Immature natural killer cell (primary cell): ENCODE data around the gene ZFYVE27. TPM values are rescaled to one million over a fixed set of nuclear protein-coding genes. Genes with fewer than 3 reads are reported as not detected.
A peak's percentile ranks its signal among the peaks of the same experiment; 100 is the strongest.

Experiments
- DNase-seq, 3 donors: peaks; one replicate each; pipeline ENCODE4 v3.0.0; 2022; ENCODE audit warnings: mixed read lengths in 1 of 3
- H3K27ac Mint-ChIP-seq, 6 donors: one replicate each; pipeline ENCODE4 v1.8.0; 2020; ENCODE audit warnings: mixed read lengths in 6 of 6, mild to moderate bottlenecking in 5 of 6, inconsistent platforms in 4 of 6, moderate library complexity in 3 of 6
- H3K27me3 Mint-ChIP-seq, 3 donors: one replicate each; pipeline ENCODE4 v1.8.0; 2020 to 2021; ENCODE audit warnings: low read depth in 3 of 3, mild to moderate bottlenecking in 3 of 3, mixed read lengths in 3 of 3, moderate library complexity in 3 of 3, inconsistent platforms in 1 of 3
- H3K36me3 Mint-ChIP-seq, 3 donors: one replicate each; pipeline ENCODE4 v1.8.0; 2020; ENCODE audit warnings: mixed read lengths in 3 of 3, inconsistent platforms in 2 of 3, mild to moderate bottlenecking in 2 of 3
- H3K4me1 Mint-ChIP-seq, 2 donors: one replicate each; pipeline ENCODE4 v1.8.0; 2020; ENCODE audit warnings: inconsistent platforms in 2 of 2, mild to moderate bottlenecking in 2 of 2, mixed read lengths in 2 of 2, moderate library complexity in 1 of 2
- H3K4me3 Mint-ChIP-seq, 5 donors: one replicate each; pipeline ENCODE4 v1.8.0; 2020; ENCODE audit warnings: mild to moderate bottlenecking in 5 of 5, mixed read lengths in 5 of 5, inconsistent platforms in 3 of 5, moderate library complexity in 3 of 5
- H3K9me3 Mint-ChIP-seq, 6 donors: one replicate each; pipeline ENCODE4 v1.8.0; 2020; ENCODE audit warnings: mild to moderate bottlenecking in 6 of 6, mixed read lengths in 6 of 6, inconsistent platforms in 4 of 6, moderate library complexity in 3 of 6
- polyA plus RNA-seq, 3 donors: library from polyadenylated mRNA; unstranded; fragments of 300-500 nt; fragmentation: Illumina TruSeq; gene quantifications; one replicate each; pipeline ENCODE4 v1.2.3, GENCODE V29; 2021

The ZFYVE27 gene
- polyA plus RNA-seq, 3 donors from 2014 or later = 20.0 to 31.8 (median 26.1) TPM

DNA sequence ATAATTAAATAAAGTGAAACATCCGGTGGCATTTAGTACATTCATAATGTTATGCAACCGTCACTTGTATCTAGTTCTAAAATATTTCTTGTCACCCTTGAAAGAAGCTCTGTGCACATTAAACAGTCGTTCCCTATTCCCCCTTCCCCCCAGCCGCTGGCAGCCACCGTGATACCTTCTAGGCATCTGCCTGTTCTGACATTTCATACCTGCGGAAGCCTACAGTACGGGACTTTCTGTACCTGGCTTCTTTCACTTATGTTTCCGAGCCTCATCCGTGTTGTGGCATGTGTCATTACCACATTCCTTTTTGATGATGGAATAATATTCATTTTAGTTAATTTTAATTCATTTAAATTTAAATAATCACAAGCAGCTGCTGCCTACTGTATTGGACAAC, 48.8 kb downstream of the ZFYVE27 start:
- DNase-seq = no peak
- Mint-ChIP-seq H3K4me1 (no peaks in the 10 kb centered on the region), H3K9me3 (no peaks in the 10 kb centered on the region), H3K27ac (peak overlapping the region in 1 of 6 donors; percentile 22), H3K4me3 (no peak overlapping the region), H3K27me3 (peaks cover 0 to 5% (median 4%) of the 10 kb centered on the region in 3 donors), H3K36me3 (no peaks in the 10 kb centered on the region)

DNA sequence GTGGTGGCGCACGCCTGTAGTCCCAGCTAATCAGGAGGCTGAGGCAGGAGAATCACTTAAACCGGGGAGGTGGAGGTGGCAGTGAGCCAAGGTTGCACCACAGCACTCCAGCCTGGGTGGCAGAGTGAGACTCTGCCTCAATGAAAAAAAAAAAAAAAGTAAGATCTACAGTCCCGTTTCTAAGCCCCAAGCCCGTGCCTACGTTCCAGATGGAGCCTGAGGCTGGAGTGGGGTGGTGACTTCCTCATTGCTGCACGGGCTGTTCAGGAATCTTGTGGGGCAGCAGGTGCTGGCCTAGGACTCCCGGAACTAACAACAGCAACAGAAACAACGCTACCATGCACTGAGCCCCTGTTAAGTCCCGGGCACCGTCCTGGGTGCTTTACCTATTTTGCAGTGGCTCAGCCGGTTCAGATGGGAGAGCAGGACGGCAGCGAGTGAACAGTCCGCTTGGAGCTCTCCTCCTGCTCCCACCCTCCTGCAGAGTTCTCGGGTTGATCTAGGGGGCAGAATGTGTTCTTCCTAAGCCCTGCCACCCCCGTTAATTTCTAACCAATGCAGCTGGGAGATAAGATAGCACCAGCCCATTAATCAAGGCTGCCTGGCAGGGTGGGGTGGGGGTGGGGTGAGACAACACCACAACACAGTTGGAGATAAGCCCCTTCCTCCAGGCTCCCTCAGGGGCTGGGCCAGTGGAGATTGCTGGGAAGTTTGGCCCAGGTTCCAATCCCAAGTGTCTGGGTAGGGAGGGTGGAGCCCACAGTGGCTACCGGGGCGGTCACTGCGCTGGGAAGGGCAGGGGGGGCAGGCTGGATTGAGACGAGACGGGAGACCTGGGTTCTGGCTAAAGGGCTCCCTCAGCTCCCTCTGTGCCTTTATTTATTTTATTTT, 51.9 kb downstream of the ZFYVE27 start:
- no peaks in the 10 kb centered on the region for H3K9me3 Mint-ChIP-seq
- H3K36me3 Mint-ChIP-seq = no peaks in the 10 kb centered on the region
- H3K4me3 Mint-ChIP-seq = peak overlapping the region in 1 of 5 donors; percentile 18
- peaks cover 3 to 6% (median 4%) of the 10 kb centered on the region in 3 donors for H3K27me3 Mint-ChIP-seq
- H3K27ac Mint-ChIP-seq = no peak overlapping the region
- DNase-seq = no peak
- peaks cover 11 to 14% of the 10 kb centered on the region in 2 donors for H3K4me1 Mint-ChIP-seq

DNA sequence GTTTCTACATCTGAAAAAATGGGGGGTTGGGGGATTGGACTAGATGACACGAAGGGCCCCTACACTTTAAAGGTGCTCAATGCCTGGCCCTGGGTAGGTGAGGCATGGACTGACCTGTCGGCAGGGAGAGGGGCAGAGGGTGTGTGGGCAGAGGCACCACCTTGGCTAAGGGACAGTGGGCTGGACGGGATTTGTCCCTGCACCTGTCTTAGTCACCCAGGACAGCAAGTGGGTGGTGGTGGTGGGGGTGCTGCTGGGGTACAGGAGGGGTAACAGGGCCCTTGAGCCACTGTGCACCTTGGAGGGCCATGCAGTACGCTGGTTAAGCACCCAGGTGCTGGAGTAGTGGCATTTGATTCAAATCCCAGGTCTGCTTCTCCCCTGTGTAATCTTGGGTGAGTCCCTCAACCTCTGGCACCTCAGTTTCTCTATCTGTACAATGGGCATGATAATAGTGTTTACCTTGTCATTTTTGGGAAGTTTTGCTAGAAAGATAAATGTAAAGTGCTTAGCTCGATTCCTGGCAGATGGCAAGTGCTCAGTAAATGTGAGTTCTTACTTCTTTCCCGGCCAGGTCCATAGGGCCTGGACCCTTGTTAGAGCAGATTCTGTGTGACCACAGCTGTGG, 53.0 kb downstream of the ZFYVE27 start:
- DNase-seq = no peak
- Mint-ChIP-seq H3K4me3 (no peak overlapping the region), H3K4me1 (peaks cover 13 to 14% of the 10 kb centered on the region in 2 donors), H3K27ac (no peak overlapping the region), H3K27me3 (peaks cover 3 to 7% (median 4%) of the 10 kb centered on the region in 3 donors), H3K36me3 (no peaks in the 10 kb centered on the region), H3K9me3 (no peaks in the 10 kb centered on the region)

DNA sequence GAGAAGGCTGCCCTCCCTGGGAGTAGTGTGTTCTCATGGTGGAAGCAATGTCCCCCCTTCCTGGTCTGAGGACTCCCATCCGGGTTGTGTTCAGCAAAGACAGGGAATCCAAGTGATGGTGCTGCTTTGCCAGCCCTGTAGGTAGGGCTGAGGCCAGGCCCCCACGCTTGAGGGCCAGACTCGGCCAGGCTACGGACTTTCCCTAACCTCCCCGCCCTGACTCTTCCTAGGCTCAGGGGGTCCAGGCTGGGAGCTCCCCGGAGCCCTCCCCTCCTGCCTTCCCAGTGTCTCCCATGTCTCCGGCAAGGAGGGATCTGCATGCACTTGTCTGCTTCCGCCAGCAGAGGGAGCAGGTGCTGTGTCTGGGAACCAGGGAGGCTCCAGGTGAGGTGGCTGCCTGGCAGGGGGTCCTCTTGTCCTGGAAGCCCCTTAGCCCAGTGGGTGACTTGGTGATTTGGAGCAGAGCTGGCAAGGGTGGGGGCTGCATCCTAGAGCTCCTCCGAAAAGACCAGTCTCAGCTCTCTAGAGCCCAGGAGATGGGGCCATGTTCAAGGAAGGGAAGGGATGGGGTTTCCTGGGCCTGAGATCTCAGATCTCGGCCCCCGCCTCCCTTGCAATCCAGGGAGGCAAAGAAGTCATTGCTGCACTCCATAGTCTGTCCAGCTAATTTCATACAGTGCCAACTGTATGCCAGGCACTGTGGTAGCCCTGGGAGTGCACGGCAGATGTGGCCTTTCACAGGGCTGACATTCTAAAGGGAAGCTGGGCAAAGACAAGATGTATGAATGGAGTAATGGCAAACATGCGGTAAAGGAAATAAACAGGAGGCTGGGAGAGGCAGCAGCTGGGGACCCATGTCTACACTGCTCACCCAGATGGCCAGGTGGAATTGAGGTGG, 55.1 kb downstream of the ZFYVE27 start:
- DNase-seq = peak; percentile 65 to 69 (median 66)
- Mint-ChIP-seq H3K36me3 (peaks cover 0 to 4% (median 0%) of the 10 kb centered on the region in 3 donors), H3K27me3 (peaks cover 3 to 7% (median 7%) of the 10 kb centered on the region in 3 donors), H3K27ac (peak overlapping the region in 3 of 6 donors; percentile 49 to 73 (median 50)), H3K9me3 (no peaks in the 10 kb centered on the region), H3K4me3 (no peak overlapping the region), H3K4me1 (peaks cover 31% of the 10 kb centered on the region in 2 donors)

DNA sequence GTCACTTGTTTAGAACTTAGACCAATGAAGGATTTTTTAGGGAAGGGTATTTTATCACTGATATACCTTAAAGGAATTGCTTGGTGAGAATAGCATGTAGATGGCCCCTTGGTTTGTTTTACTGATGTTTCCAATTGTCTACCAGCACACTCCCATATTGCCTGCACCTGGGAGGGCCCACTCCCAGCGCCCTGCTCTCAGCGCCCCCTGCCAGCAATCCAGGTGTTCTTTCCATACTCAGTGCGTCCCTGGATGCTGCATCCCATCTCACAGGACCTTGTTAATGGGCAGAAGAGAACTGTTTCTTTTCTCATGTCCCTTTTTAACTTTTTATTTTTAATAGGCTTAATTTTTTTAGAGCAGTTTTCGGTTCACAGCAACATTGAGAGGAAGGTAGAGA, 59.0 kb downstream of the ZFYVE27 start:
- no peak overlapping the region for H3K4me3 Mint-ChIP-seq
- H3K36me3 Mint-ChIP-seq = peaks cover 5 to 9% (median 5%) of the 10 kb centered on the region in 3 donors
- peaks cover 39 to 48% of the 10 kb centered on the region in 2 donors for H3K4me1 Mint-ChIP-seq

DNA sequence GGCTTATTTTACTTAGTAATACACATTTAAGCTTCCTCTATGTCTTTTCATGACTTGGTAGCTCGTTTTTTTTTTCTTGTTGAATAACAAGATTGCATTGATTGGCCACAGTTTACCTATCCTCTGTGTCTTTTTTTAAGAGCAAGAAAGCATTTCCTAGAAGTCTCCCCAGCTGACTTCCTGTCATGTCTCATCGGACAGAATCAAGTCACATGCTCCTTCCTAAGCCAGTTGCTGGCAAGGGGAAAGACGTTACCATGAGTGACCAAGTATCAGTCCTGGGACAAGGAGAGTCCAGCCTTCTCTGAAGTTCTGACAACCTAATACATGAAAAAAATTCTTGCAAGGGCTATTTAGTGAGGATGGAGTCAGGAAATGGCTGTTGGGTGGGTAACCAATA, 59.7 kb downstream of the ZFYVE27 start:
- Mint-ChIP-seq H3K4me3 (peak overlapping the region; percentile 82 to 89 (median 86)), H3K4me1 (peaks cover 39 to 48% of the 10 kb centered on the region in 2 donors), H3K27me3 (peaks cover 0 to 9% (median 5%) of the 10 kb centered on the region in 3 donors), H3K36me3 (peaks cover 5 to 9% (median 5%) of the 10 kb centered on the region in 3 donors), H3K9me3 (peaks cover 0 to 14% (median 8%) of the 10 kb centered on the region in 6 donors), H3K27ac (peak overlapping the region; percentile 72 to 87 (median 80))
- DNase-seq = peak; percentile 24 to 49 (median 41)

More for the DNA sequence above, 59.0 kb downstream of the ZFYVE27 start:
- Mint-ChIP-seq H3K9me3 (peaks cover 0 to 14% (median 8%) of the 10 kb centered on the region in 6 donors), H3K27me3 (peaks cover 3 to 9% (median 5%) of the 10 kb centered on the region in 3 donors), H3K27ac (peak overlapping the region in 3 of 6 donors; percentile 76 to 87 (median 85))
- no peak for DNase-seq

DNA sequence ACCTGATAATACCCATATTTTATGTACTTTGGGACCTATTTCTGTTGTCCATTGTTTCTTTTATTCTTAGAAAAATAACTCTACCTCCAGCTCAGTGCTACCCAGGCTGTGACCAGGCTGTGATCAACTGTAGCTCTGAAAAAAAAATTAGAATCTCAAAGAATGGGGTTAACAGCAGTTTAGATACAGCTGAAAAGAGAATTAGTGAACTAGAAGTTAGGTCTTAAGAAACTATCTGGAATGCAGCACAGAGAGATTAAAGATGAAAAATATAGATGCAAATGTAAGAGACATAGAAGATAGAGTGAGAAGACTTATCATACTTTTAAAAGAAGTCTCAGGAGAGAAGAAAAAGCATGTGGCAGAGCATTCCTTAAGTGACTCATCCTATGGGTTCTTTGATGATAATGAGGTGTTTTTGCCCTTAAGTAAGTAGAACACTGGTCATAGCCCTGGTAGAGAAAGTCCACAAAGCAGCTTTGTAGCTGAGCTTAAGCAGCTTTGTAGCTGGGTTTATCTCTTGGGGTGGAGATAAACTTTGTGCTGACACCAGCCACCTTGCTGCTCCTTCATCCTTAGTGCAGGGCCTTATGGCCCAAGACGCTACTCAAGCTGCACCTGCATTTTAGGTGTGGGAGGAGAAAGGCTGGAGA, 62.2 kb downstream of the ZFYVE27 start:
- peaks cover 26 to 34% of the 10 kb centered on the region in 2 donors for H3K4me1 Mint-ChIP-seq
- peaks cover 5 to 9% (median 5%) of the 10 kb centered on the region in 3 donors for H3K36me3 Mint-ChIP-seq
- H3K4me3 Mint-ChIP-seq = peak overlapping the region in 1 of 5 donors; percentile 7
- H3K27ac Mint-ChIP-seq = no peak overlapping the region
- peaks cover 2 to 13% (median 7%) of the 10 kb centered on the region in 3 donors for H3K27me3 Mint-ChIP-seq
- no peak for DNase-seq
- H3K9me3 Mint-ChIP-seq = peaks cover 0 to 14% (median 8%) of the 10 kb centered on the region in 6 donors

DNA sequence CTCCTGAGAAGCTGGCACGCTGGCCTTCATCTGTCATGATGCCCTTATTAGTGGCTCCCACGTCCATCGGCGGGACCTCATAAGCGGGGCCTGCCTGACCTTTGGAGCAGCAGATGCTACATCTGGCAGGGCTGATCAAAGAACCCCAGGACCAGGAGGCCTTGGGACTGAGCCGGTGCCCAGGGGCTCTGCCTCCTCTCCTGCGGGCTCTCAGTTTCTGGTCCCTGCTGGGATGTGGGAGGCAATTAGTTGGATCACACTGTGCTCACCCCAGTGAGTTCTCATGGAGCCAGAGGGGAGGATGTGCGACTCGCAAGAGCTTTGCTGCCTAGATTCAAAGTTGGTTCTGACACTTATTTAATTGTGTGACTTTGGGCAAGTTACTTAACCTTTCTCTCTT, 63.5 kb downstream of the ZFYVE27 start:
- no peak overlapping the region for H3K4me3 Mint-ChIP-seq
- H3K27ac Mint-ChIP-seq = no peak overlapping the region
- peaks cover 0 to 14% (median 8%) of the 10 kb centered on the region in 6 donors for H3K9me3 Mint-ChIP-seq
- peaks cover 5 to 9% (median 5%) of the 10 kb centered on the region in 3 donors for H3K36me3 Mint-ChIP-seq
- peaks cover 2 to 13% (median 5%) of the 10 kb centered on the region in 3 donors for H3K27me3 Mint-ChIP-seq
- DNase-seq = no peak
- H3K4me1 Mint-ChIP-seq = peaks cover 23 to 32% of the 10 kb centered on the region in 2 donors

DNA sequence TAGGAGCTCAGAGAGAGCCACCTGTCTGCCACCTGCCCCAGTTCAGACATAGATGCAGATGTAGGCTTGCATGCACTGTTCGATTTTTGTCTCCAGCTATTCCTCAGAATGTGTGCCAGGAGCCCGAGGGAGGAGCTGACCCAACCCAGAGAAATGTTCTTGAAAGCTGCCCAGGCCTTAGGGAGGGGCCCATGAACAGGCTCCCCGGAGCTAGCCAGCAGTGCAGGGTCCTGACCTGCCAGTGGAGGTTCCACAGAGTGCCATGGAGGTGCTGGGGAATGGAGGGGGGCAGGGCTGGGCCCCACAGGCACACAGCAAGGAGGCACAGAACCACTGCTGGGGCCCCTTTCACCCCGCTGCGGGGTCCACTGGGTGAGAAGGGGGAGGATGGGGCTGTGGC, 64.5 kb downstream of the ZFYVE27 start:
- peaks cover 5 to 6% (median 5%) of the 10 kb centered on the region in 3 donors for H3K36me3 Mint-ChIP-seq
- H3K4me3 Mint-ChIP-seq = no peak overlapping the region
- H3K27ac Mint-ChIP-seq = no peak overlapping the region
- peaks cover 0 to 14% (median 8%) of the 10 kb centered on the region in 6 donors for H3K9me3 Mint-ChIP-seq
- H3K4me1 Mint-ChIP-seq = peaks cover 15 to 23% of the 10 kb centered on the region in 2 donors
- peaks cover 2 to 13% (median 4%) of the 10 kb centered on the region in 3 donors for H3K27me3 Mint-ChIP-seq
- DNase-seq = no peak

DNA sequence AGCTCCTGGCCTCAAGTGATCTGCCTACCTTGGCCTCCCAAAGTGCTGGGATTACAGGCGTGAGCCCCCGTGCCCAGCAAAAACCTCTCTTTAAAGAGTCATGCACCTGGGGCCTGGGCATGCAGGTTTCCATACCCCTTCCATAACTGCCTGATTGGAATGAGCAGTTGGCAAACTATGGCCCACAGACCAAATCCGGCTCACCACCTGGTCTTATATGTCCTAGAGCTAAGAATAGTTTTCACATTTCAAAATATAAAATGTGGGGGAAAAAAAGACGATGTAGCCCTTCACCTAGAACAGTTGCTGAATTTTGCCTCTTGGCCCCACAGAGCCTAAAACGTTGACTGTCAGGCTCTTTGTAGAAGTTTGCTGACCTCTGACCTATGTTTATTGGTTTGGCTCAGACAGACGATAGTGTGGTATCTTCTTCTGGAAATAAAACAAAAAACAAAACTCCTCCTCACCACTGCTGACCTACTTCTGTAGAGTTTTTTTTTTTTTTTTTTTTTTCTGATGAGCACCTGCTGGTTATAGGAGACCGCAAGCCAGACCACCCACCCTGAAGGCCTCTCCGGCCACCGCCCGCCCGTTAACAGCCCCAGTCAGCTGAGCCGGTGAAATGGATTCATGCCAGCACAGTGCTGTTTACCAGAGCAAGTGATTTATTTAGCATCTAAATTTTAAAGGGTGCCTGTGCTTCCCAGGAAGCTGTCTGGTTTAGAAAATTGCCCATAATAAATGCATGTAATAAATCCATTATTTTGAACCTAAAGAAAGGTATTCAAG, 68.4 kb downstream of the ZFYVE27 start:
- H3K27ac Mint-ChIP-seq = no peak overlapping the region
- no peaks in the 10 kb centered on the region for H3K9me3 Mint-ChIP-seq

DNA sequence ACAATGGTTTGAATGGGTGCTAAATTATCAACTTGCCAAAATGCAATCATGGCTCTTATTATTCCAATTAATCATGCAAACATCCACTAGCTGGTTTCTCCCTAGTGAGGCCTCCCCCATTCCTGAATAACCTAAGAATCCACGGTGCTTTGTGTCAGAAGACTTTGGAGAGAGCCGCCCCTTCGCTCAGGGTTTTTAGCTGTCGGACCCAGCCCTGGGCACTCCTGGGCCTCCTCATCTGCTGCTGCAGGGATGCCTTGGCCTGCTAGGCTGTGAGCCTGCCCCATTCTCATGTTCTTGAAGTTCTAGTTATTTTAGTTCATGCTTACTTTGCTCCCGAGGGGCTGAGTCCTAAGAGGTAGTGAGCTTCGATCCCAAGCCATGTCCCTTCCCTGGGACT, 69.0 kb downstream of the ZFYVE27 start:
- H3K9me3 Mint-ChIP-seq = no peaks in the 10 kb centered on the region
- H3K4me3 Mint-ChIP-seq = no peak overlapping the region
- H3K4me1 Mint-ChIP-seq = no peaks in the 10 kb centered on the region
- no peak for DNase-seq
- H3K27ac Mint-ChIP-seq = no peak overlapping the region
- peaks cover 4 to 5% (median 4%) of the 10 kb centered on the region in 3 donors for H3K27me3 Mint-ChIP-seq
- H3K36me3 Mint-ChIP-seq = no peaks in the 10 kb centered on the region

More for the DNA sequence above, 68.4 kb downstream of the ZFYVE27 start:
- H3K4me3 Mint-ChIP-seq = no peak overlapping the region
- peaks cover 4 to 5% (median 4%) of the 10 kb centered on the region in 3 donors for H3K27me3 Mint-ChIP-seq
- DNase-seq = no peak
- no peaks in the 10 kb centered on the region for H3K4me1 Mint-ChIP-seq
- no peaks in the 10 kb centered on the region for H3K36me3 Mint-ChIP-seq

DNA sequence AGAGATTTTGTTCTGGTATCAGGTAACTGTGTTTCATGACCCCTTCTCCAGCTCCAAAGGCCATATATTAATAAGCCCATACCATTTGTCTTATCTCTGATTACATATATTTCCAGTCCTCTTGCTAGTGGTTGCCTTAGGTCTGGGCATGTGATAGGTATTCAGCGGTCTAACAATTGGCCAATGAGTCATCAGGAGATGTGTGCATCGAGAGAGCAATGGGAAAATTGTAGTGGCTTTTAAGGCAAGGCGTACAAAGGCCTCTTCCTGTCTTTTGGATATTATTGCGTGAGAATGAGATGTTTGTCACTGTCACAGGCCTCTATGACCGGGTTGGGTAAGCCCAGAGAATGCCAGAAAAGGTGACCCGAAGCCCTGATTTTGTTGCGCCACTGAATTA, 73.5 kb downstream of the ZFYVE27 start:
- H3K4me3 Mint-ChIP-seq = no peak overlapping the region
- no peaks in the 10 kb centered on the region for H3K36me3 Mint-ChIP-seq
- no peak for DNase-seq
- no peaks in the 10 kb centered on the region for H3K4me1 Mint-ChIP-seq
- H3K9me3 Mint-ChIP-seq = no peaks in the 10 kb centered on the region
- no peak overlapping the region for H3K27ac Mint-ChIP-seq
- H3K27me3 Mint-ChIP-seq = peaks cover 1 to 7% (median 3%) of the 10 kb centered on the region in 3 donors
